Islet of Langerhans (tissue), 1 donor: Measurements from ENCODE around the gene SGPP1.
"Not testable (repeated sequence)": the region's sequence is repeated elsewhere in the genome, so short reads cannot be mapped to it uniquely, and the experiment has no call there.

ENCODE experiments used
- FAIRE-seq: peaks from one replicate; lab custom pipeline; 2011; peaks lifted over from hg19 to GRCh38; lab: Jason Lieb, UNC

SGPP1 gene

DNA sequence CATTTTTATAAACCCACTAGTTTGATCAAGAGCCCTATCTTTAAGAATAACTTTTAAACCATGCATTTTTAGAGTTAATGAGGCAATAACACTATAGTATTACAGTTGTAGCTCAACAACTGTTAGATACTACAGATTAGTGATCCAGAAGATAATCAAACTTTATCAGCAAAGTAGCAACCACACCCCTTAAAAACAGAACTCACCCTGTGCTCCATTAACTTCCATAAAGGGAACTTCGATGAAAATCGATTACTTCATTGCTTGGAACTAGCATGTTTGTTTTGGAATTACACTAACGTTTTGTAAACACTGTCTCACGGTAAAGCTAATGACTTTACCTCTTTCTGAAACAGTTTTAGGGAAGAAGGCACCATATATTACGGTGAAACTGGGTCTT lies 1.4 kb downstream of the SGPP1 start:
- no peak for FAIRE-seq

DNA sequence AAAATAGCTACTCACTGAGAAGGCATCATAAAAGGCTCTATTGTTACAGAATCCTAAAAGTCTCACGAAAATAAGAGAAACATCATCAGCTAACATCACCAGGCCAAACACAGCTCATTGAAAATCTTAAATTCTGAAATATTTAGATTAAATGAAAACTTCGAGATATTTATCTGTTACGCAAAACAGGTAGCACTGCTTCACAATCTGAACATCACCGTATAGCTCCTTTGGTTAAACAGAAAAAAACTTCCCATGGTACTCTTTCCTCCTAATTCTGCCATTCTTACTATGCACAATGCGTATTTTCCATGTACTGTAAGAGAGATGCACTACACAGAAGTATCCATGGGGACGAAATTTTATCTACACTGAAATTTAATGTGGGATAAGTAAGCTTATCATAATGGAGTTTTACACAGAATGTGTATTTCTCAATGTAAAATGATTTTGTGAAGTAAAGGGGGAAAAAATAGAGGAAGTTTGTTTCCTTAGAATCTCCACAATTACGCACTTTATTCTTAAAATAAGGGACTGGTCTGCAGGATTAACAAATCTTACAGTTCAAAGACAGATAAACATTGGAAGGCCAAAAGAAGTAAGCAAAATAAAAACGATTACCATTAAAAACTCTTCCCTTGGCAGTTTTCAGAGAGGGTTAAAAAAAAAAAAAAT lies 1.9 kb downstream of the SGPP1 start:
- no peak for FAIRE-seq

DNA sequence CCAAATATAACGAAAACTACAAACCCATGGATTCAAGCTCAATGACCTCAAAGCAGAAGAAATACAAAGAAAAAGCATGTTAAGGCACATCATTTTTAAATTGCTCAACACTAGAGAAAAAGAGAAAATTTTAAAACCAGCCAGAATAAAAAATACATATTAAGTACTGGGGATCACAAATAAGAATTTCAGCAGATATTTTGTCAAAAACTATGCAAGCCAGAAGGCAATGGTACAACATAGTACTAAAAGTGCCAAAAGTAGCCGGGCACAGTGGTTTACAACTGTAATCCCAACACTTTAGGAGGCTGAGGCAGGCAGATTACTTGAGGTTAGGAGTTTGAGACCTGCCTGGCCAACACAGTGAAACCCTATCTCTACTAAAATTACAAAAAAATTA lies 10.2 kb downstream of the SGPP1 start:
- FAIRE-seq = no peak

DNA sequence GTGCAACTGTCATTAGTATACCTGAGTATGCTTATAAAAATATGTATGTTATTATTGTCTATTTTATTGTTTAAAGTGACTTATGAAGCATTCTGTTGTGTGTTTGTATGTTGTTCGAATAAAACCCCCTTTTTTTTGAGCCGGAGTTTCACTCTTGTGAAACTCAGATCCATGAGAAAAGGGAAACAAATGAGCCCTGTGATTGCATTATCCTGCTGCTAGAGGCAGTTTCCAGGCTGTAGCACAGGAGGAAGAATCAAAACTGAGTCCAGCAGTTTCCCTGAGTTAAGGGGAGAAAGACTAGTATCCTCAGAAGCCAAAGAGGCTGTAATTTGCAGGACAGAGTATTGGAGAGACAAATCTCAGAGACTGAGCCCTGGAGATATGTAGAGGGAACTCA lies 12.5 kb downstream of the SGPP1 start:
- no peak for FAIRE-seq

DNA sequence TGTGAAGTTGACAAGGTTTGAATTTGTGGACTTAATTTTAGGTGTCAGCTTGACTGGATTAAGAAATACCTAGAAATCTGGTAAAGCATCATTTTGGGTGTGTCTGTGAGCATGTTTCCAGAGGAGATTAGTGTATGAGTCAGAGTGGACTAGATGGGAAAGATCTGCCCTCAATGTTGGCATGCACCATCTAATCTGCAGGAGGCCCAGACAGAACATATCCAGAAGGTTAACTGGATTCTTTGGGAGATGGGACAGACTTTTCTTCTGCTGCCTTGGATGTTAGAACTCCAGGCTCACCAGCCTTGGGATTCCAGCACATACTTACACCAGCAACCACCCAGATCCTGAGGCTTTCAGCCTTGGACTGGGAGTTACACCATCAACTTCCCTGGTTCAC lies 14.1 kb downstream of the SGPP1 start:
- no peak for FAIRE-seq

DNA sequence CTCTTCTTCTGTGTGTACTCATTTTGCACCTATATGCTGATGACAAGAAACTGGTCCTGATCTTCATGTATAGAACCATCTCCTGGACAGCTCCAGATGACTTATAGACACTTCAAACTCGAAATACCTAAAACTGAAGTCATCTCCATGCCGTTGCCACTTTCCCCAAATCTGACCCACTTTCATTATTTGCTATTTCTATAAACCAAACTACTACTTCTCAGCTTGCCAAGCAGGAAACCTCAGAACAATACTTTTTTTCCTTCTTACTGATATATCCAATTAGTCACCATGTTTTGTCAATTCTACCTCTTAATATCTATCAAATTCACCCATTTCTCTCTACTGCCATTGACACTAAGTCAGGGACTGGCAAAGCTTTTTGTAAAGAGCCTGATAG lies 14.8 kb downstream of the SGPP1 start:
- no peak for FAIRE-seq

DNA sequence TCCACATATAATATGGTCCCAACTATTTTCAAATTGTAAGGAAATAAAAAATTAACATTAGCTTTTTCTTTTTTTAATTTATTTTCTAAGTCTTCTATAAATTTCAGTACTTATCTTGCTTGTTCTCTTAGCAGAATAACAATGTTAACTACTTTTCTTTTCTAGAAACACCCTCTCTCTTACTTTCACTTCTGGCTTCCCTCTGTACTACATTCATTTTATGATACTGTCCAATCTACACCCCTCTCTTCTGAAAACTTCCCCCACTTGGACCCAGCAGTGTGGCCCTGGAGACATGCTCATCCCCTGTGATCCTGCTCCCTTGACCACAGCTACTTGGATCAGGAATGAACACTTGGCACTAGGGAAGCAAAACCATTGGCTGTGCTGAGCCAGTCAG lies 15.7 kb downstream of the SGPP1 start:
- FAIRE-seq = no peak

DNA sequence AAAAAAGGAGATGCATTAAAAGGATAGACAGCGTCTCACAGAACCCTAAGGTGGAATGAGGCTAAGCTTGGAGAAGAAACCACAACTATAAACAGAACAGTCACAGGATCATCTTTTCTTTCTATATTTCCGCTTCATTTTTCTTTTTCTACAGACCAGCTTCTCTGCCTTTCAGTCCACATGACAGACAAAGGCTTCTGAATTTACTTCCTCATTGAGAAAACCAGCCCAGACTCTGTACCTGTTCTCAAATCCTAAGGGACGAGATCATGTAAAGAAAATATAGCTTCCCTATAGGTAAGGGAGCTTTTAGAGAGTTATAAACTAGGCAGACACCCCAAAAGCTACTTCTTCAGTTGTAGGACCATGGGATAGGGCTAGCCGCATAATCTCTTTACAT lies 17.4 kb downstream of the SGPP1 start:
- FAIRE-seq = no peak

DNA sequence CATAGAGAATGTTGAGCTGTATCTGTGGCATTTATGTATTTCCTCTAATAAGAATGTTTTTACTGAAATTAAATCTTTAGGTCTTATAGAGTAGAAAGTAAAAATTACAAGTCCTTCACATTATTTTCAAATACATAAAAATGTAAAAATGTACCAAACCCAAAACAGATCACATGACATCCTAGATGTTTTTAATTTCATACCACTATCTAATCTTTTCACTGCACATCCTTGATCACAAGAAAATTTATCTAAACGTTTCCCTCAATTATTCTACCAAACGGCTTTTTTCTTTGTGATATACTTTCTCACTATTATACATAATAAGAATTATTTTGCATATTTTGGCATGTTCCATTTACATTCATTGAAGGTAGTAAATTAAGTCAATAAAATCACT lies 18.3 kb downstream of the SGPP1 start:
- no peak for FAIRE-seq

DNA sequence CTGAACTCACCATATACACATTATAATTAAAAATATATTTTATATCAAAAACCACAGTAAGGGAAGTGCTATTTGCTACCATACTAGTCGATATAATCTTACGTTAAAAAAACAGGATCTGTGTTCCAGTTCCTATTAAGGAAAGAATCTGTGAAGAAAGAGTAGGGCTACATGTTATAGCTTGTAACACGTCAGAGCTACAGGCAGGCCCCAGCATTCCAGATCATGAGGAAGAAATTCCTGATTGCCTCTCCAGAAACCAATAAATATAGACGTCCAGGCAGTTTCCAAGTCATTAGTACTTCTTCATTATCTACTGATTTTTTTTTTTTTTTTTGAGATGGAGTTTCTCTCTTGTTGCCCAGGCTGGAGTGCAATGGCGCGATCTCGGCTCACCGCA lies 20.6 kb downstream of the SGPP1 start:
- no peak for FAIRE-seq

DNA sequence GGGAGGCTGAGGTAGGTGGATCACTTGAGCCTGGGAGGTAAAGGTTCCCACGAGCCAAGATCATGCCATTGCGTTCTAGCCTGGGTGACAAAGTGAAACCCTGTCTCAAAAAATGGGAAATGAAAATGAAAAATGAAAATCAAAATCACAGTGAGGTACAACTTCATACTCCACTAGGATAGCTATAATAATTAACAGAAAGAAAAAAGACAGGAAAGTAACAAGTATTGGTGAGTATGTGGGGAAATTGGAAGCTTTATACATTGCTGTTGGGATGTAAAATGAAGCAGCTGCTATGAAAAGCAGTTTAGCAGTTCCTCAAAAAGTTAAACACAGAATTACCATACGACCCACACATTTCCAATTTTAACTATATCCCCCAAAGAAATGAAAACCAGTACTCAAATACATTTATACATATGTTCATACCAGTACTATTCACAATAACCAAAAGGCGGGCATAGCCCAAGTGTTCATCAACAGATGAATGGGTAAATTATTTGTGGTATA lies 22.2 kb downstream of the SGPP1 start:
- FAIRE-seq = no peak

DNA sequence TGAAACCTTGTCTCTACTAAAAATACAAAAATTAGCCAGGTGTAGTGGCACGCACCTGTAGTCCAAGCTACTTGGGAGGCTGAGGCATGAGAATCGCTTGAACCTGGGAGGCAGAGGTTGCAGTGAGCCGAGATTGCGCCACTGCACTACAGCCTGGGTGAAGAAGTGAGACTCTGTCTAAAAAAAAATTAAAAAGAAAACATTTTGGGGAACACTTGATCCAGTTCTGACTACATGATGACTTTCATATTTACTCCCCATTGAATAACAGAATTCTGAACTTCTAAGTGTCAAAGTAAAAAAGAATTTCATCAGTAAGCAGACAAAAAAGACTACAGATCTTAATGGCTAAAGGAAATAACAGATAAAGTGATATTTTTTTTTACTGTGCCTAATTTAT lies 25.3 kb downstream of the SGPP1 start:
- not testable (repeated sequence) for FAIRE-seq

DNA sequence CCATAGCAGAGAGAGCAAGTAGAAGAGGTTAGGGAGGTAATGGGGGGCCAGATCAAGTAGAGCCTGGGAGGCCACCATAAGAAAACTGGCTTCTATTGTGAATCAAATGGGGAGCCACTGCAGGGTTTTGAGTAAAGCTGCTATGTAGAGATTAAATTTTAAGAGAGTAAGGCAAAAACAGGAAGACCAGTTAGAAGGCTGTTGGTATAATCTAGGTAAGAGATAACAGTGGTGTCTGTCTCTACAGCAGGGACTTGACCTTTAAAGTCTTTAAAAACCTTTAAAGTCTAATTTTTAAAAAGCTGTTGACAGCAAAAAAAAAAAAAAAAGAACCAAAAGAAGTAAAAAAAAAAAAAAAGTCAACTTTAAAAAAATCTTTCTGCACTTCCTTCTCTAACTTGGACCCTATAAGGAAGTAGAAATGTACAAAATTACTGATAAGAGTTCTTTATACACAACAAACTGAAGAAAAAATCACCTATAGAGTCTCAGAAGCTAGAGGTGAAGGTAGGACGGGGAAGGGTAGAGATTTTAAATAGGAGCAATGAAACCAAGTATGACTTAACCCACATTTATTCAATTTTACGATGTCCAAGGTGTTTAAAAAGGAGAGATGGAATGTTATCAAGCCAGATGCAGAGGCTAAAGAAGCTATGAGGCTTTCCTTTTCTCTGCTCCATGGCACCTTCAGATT lies 26.1 kb downstream of the SGPP1 start:
- FAIRE-seq = no peak

DNA sequence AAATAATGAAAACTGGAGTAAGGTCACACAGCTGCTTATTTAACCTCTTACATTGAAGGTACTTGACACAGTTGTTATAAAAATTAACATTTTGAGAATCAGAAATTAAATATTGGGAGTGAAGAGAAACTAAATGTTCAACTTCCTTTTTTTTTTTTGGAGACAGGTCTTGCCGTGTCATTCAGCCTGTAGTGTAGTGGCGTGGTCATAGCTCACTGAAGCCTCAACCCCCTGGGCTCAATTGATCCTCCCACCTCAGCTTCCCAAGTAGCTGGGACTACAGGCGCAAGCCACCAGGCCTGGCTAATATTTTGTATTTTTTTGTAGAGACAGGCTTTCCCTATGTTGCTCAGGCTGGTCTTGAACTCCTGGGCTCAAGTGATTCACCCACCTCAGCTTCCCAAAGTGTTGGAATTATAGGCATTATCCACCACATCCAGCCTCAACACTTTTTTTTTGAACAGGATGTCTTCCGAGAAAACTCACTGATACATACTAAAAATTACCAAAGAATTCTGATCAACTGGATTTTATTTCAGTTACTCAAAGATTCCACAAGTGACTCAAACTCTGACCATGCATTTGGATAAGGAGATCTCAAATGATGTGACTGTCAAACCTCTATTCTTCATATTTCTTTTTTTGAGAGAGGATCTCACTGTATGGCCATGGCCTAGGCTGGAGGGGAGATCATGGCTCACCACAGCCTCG lies 35.4 kb downstream of the SGPP1 start:
- FAIRE-seq = no peak

DNA sequence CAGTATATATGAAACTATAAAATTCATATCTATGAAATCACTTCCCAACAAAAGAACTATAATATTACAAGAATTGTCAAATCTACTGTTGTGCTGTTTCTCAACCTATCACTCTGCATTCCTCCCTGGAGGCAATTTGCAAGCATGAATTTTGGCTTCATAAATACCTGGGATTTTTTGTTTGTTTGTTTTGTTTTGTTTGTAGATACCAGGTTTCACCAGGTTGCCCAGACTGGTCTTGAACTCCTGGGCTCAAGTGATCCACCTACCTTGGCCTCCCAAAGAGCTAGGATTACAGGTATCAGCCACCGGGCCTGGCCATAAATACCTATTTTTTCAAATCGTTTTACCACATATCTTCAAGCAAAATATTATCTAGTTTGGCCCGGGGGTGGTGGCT lies 38.7 kb downstream of the SGPP1 start:
- FAIRE-seq = no peak

DNA sequence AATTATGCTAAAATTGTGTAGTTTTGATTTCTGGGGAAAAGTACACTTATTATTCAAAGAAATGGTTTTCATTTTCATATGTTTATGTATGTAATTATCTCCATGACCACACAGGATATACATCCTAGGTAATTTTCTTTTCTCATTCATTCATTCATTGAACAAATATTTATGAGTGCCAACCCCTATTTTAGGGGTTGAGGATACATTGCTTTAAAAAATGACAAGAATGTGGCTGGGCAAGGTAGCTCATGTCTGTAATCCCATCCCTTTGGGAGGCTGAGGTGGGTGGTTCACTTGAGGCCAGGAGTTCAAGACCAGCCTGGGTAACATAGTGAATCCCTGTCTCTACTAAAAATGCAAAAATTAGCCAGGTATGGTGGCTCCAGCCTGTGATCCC lies 40.9 kb downstream of the SGPP1 start:
- no peak for FAIRE-seq

DNA sequence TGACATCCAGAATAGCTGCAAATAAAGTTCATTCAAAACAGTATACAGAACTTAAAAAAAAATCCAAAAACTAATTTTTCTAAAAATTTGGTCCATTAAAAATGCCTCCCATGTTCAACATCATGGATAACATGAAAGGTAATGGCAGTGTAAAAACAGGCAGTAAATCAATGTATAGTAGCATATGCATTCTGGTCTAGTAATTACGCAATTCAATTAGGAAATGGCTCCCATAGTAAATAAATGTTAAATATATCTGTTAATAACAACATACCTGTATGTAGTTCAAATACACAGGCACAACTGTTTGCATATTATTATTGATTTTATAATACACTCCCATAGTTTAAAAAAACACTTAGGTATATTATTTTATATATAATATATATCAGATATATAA lies 42.5 kb downstream of the SGPP1 start:
- FAIRE-seq = no peak

DNA sequence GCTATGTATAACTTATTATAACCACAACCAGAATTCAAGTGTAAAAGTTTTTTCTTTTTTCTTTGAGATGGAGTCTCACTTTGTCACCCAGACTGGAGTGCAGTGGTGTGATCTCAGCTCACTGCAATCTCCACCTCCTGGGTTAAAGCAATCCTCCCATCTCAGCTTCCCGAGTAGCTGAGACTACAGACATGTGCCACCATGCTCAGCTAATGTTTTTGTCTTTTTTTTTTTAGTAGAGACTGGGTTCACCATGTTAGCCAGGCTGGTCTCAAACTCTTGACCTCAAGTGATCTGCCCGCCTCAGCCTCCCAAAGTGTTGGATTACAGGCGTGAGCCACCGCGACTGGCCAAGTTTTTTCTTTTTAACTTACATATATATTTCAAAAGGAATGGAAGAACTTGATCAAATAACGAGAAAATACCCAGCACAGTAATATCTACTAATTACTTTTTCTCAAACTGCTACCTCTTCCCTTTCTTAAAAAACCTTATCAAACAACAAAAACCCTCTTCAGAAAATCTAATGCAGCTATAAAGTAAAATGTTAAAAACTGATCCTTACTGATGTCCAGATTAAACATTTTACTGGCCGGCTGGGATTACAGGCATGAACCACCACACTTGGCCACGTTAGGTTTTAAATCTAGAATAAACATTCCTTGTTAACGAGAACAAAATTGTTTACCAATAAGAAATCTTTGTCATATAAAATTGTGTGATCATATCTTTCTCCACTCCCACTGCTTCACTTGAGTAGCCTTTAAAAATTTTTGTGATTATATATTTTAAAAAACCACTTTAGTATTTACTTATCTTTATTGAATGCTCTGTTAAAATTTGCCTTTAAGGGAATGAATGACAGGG lies 44.9 kb downstream of the SGPP1 start:
- no peak for FAIRE-seq

DNA sequence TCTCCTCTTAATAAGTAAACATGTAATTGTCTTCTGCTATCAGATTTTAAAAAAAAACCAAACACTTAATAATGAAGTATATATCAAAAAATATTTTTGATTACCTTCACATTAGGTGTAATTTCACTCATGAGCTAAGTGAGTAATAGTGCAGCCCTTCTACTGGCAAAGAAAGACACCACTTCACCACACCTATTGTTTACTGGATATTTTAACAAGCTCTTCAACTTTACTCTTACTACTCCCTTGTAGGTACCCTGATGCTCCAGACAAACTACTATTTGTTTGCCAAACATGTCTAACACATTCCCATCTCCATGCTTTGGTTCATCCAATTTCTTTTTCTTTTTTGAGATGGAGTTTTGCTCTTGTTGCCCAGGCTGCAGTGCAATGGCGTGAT lies 49.3 kb downstream of the SGPP1 start:
- FAIRE-seq = no peak

DNA sequence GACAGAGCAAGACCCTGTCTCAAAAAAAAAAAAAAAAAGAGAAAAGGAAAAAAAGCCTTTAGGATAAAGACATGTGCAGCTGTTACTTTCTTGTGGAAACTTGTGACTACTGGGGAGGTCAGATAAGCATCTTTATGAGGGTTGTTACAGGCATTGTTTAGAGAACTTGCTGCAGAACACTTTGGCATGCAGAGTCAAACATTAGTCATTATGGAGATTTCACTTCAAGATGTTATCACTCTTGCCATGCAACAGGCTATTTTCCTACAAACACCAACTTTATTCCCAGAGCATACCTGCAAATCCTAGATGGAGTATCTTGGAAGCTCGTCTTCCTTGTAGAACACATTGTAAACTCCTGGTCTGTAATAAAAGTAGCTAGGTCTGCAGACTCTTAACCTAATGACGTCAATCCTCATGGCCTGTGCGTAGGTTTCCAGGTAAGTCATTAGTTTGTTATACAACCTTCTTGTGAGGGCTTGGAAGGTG lies 49.9 kb downstream of the SGPP1 start:
- no peak for FAIRE-seq

DNA sequence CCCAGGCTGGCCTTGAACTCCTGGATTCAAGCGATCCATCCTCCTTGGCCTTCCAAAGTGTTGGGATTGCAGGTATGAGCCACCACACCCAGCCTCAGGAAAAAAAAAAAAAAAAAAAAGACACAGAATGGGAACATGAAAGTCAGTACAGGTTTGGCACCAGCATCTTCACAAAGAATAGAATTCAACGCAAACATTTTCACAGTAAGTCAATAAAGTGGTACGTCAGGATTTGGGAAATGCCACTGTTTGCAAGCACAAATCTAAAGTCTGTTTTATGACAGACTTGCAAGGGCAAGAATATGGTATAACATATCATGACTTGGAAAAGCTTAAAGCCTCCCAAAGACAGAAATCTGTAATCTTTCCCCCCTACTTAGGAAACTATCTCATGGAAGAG lies 51.2 kb downstream of the SGPP1 start:
- FAIRE-seq = no peak

DNA sequence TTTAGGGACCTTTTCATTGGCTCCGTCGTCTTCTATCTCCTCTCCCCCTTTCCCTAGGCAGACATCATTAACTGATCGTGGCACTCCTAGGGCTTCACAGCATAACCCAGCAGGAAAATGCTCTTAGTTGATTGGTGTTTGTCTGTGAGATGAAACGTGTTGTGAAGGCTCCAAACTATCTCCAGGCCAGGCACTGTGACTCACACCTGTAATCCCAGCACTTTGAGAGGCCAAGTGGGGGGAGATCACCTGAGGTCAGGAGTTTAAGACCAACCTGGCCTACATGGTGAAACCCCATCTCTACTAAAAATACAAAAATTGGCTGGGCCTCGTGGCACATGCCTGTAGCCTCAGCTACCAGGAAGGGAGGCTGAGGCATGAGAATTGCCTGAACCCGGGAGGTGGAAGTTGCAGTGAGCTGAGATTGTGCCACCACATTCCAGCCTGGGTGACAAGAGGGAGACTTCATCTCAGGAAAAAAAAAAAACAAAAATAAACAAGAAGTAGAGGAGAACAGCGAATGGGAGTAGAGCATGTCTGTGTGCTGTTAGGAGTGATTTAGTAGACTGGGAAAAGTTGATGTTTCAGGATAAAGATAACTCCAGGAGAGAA lies 53.9 kb downstream of the SGPP1 start:
- no peak for FAIRE-seq
